ENCODE data around the gene MNT. TPM values are rescaled to one million over a fixed set of nuclear protein-coding genes. Genes with fewer than 3 reads are reported as not detected.

The MNT gene, protein sequence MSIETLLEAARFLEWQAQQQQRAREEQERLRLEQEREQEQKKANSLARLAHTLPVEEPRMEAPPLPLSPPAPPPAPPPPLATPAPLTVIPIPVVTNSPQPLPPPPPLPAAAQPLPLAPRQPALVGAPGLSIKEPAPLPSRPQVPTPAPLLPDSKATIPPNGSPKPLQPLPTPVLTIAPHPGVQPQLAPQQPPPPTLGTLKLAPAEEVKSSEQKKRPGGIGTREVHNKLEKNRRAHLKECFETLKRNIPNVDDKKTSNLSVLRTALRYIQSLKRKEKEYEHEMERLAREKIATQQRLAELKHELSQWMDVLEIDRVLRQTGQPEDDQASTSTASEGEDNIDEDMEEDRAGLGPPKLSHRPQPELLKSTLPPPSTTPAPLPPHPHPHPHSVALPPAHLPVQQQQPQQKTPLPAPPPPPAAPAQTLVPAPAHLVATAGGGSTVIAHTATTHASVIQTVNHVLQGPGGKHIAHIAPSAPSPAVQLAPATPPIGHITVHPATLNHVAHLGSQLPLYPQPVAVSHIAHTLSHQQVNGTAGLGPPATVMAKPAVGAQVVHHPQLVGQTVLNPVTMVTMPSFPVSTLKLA
- polyA plus RNA-seq (2012; ENCODE audit: insufficient read length, low read depth), result 34.8 TPM

DNA sequence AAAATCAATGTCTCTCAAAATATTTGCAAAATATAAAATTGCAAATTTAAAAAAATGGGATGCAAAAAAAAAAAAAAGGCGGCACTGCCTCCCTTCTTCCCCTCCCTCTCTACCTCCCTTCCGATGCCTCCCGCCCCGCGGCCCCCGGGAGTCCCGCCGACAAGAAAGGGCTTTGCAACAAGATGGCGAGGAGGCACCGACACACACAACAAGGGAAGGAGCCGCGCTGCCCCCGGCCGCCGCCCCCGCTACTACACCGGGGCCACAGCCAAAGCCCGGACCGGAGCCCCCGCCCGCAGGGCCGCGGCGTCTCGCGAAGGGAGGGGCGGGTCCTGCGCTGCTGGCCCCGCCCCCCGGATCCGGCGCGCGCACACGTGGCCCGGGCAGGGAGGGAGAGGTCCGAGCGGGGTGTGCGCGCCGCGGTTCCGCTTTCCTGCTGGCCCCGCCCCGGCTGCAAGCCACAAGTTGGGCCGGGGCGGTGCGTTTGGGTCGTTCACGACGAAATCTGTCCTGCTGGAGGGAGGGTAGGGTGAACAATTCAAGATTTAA lies at the start of gene MNT:
Gene MNT, minus strand, starts transcription at position 184 of the 549 bp plus-strand sequence. CDS start 348 bp downstream, outside the sequence.
- TF ChIP-seq TAF1 (IDR thresholded peaks at IDR 0.05; ENCODE audit: borderline replicate concordance, insufficient read depth, low read length), result peak; percentile 66; the same call in 1 of the 2 replicates
- peak; percentile 99 for TF ChIP-seq SIN3A (IDR thresholded peaks at IDR 0.05; ENCODE audit: borderline replicate concordance, insufficient read depth, low read length)
- peak; percentile 66; the same call in 1 of the 2 replicates for TF ChIP-seq POLR2AphosphoS5 (IDR thresholded peaks at IDR 0.05; ENCODE audit: low read depth, low read length)
- TF ChIP-seq, protein P1, sequence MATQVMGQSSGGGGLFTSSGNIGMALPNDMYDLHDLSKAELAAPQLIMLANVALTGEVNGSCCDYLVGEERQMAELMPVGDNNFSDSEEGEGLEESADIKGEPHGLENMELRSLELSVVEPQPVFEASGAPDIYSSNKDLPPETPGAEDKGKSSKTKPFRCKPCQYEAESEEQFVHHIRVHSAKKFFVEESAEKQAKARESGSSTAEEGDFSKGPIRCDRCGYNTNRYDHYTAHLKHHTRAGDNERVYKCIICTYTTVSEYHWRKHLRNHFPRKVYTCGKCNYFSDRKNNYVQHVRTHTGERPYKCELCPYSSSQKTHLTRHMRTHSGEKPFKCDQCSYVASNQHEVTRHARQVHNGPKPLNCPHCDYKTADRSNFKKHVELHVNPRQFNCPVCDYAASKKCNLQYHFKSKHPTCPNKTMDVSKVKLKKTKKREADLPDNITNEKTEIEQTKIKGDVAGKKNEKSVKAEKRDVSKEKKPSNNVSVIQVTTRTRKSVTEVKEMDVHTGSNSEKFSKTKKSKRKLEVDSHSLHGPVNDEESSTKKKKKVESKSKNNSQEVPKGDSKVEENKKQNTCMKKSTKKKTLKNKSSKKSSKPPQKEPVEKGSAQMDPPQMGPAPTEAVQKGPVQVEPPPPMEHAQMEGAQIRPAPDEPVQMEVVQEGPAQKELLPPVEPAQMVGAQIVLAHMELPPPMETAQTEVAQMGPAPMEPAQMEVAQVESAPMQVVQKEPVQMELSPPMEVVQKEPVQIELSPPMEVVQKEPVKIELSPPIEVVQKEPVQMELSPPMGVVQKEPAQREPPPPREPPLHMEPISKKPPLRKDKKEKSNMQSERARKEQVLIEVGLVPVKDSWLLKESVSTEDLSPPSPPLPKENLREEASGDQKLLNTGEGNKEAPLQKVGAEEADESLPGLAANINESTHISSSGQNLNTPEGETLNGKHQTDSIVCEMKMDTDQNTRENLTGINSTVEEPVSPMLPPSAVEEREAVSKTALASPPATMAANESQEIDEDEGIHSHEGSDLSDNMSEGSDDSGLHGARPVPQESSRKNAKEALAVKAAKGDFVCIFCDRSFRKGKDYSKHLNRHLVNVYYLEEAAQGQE (IDR thresholded peaks at IDR 0.05; ENCODE audit: insufficient read depth in 1 of 2, low read depth in 2 of 2, low read length in 2 of 2), result no peak
- TF ChIP-seq FOXP2 (optimal IDR thresholded peaks at IDR 0.05; ENCODE audit: borderline replicate concordance, extremely low read depth, extremely low read length, insufficient read depth), result no peak

DNA sequence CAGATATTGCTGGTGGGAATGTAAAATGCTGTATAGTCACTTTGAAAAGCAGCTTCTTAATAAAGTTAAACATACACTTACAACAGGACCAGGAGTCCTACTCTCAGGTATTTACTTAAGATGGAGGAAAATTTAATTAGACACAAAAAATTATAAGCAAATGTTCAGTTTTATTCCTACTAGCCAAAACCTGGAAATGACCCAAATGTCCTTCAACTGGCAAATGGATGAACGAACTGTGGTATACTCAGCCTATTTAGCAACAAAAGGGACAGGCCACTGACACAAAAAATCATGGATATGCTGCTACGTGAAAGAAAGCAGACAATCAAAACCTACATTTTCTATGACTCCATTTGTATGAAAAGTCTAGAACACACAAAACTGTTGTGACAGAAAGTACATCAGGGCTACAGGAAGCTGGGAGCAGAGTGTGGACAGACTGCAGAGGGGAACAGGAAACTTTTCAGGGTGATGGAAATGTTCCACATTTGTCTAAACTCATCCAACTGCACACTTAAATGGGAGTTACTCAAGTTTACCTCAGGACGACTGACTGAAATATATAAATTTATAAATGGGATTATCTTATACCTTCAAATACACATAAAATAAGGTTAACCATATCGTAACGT lies 49.3 kb upstream of the MNT start:
- TF ChIP-seq, protein P1 (IDR thresholded peaks at IDR 0.05; ENCODE audit: insufficient read depth in 1 of 2, low read depth in 2 of 2, low read length in 2 of 2), result no peak
- TF ChIP-seq FOXP2 (optimal IDR thresholded peaks at IDR 0.05; ENCODE audit: borderline replicate concordance, extremely low read depth, extremely low read length, insufficient read depth) (no peak), POLR2AphosphoS5 (IDR thresholded peaks at IDR 0.05; ENCODE audit: low read depth, low read length) (no peak), TAF1 (IDR thresholded peaks at IDR 0.05; ENCODE audit: borderline replicate concordance, insufficient read depth, low read length) (no peak)

DNA sequence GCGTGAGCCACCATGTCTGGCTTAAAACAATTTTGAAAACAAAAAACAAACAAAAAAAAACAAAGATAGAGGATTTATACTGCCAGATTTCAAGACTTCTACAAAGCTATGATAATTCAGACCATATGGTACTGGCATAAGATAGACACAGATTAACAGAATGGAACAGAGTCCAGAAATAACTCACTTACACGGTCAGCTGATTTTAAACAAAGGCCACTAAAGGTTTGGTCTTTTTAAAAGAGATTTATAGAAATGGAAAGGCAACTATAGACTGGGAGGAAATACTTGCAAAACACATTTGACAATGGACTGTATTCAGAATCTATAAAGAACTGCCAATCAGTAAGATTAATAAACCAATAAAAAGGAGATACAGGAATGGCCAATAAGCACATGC lies 48.6 kb upstream of the MNT start:
- TF ChIP-seq, protein P1 (IDR thresholded peaks at IDR 0.05; ENCODE audit: insufficient read depth in 1 of 2, low read depth in 2 of 2, low read length in 2 of 2), result no peak
- TF ChIP-seq TAF1 (IDR thresholded peaks at IDR 0.05; ENCODE audit: borderline replicate concordance, insufficient read depth, low read length), result no peak
- TF ChIP-seq POLR2AphosphoS5 (IDR thresholded peaks at IDR 0.05; ENCODE audit: low read depth, low read length), result no peak
- no peak for TF ChIP-seq FOXP2 (optimal IDR thresholded peaks at IDR 0.05; ENCODE audit: borderline replicate concordance, extremely low read depth, extremely low read length, insufficient read depth)
- no peak for TF ChIP-seq SIN3A (IDR thresholded peaks at IDR 0.05; ENCODE audit: borderline replicate concordance, insufficient read depth, low read length)

DNA sequence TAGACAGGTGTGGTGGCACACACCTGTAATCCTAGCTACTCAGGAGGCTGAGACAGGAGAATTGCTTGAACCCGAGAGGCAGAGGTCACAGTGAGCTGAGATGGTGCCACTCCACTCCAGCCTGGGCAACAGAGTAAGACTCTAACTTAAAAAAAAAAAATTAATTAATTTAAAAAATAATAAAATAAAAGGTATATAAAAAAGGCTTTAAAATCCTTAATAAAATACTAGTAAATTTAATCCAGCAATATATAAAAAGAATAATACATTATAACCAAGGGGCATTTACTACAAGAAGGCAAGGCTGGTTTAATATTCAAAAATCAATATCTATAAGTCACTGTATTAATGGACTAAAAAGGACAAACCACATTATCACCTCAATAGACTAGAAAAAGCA lies 44.8 kb upstream of the MNT start:
- no peak for TF ChIP-seq POLR2AphosphoS5 (IDR thresholded peaks at IDR 0.05; ENCODE audit: low read depth, low read length)

DNA sequence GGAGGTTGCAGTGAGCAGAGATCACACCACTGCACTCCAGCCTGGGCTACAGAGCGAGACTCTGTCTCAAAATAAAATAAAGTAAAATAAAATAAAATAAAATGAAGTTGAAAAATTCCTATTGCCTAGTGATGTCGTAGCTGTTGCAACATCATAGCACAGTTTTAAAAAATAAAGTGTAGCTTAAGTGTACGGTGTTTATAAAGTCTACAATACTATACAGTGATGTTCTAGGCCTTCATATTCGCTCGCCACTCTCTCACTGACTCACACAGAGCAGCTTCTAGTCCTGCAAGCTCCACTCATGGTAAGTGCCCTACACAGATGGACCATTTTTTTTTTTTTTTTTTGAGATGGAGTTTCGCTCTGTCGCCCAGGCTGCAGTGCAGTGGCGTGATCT lies 43.5 kb upstream of the MNT start:
- TF ChIP-seq POLR2AphosphoS5 (IDR thresholded peaks at IDR 0.05; ENCODE audit: low read depth, low read length) (no peak), SIN3A (IDR thresholded peaks at IDR 0.05; ENCODE audit: borderline replicate concordance, insufficient read depth, low read length) (no peak), TAF1 (IDR thresholded peaks at IDR 0.05; ENCODE audit: borderline replicate concordance, insufficient read depth, low read length) (no peak), FOXP2 (optimal IDR thresholded peaks at IDR 0.05; ENCODE audit: borderline replicate concordance, extremely low read depth, extremely low read length, insufficient read depth) (no peak)

Measured in PFSK-1 (cell line).